IMR-90 (cell line): ENCODE results near the gene CADM4. TPM values are rescaled to one million over a fixed set of nuclear protein-coding genes. Genes with fewer than 3 reads are reported as not detected.

ENCODE experiments used
- ATAC-seq: fragments of 200-7000 bp; cut with Tn5 transposase; 2 replicates; pipeline ENCODE4 v1.9.1; 2020; ENCODE audit warnings: low read depth, mild to moderate bottlenecking, moderate library complexity
- BruUV-seq: library from RNA; stranded (reverse); fragments of 400-500 nt; replicated peaks from 2 replicates; lab custom pipeline; 2021; lab: Mats Ljungman, UMichigan
- CTCF ChIA-PET: fragments of 300-600 bp; formaldehyde crosslinking; extraction: SDS; loops from one replicate; lab custom pipeline; 2021; ENCODE audit warnings: antibody characterized with exemption; lab: Yijun Ruan, JAX
- POLR2A ChIA-PET: fragments of 300-600 bp; sonication (Branson Sonifier 250); formaldehyde crosslinking; loops from one replicate; lab custom pipeline; 2022; ENCODE audit warnings: antibody characterized with exemption; ENCODE audit not compliant: unreplicated experiment; lab: Charles Lee
- DNase-seq: peaks from one replicate; pipeline ENCODE4 v3.0.0; 2013
- H2AFZ ChIP-seq: replicated peaks from 2 replicates; pipeline ENCODE3; 2013; ENCODE audit warnings: low read length, mild to moderate bottlenecking; ENCODE audit not compliant: poor library complexity
- H2AK5ac ChIP-seq: 2 replicates; pipeline ENCODE4 v1.6.1; 2013; ENCODE audit warnings: low read depth, low read length, inconsistent platforms
- H2AK9ac ChIP-seq: replicated peaks from 2 replicates; pipeline ENCODE3; 2013; ENCODE audit warnings: mild to moderate bottlenecking, low read depth, low read length, moderate library complexity; ENCODE audit not compliant: poor library complexity
- H2BK120ac ChIP-seq: 2 replicates; pipeline ENCODE4 v1.6.1; 2013; ENCODE audit warnings: low read depth, low read length, inconsistent platforms
- H2BK15ac ChIP-seq: 3 replicates; pipeline ENCODE4 v1.6.1; 2013; ENCODE audit warnings: low read depth, low read length, inconsistent platforms
- H2BK20ac ChIP-seq: 2 replicates; pipeline ENCODE4 v1.6.1; 2013; ENCODE audit warnings: low read depth, mild to moderate bottlenecking, inconsistent platforms, low read length, moderate library complexity
- H2BK5ac ChIP-seq: 2 replicates; pipeline ENCODE4 v1.6.1; 2013; ENCODE audit warnings: mild to moderate bottlenecking, low read depth, low read length, inconsistent platforms; ENCODE audit not compliant: poor library complexity, severe bottlenecking
- H3K14ac ChIP-seq: replicated peaks from 2 replicates; pipeline ENCODE4 v1.6.1; 2013; ENCODE audit warnings: low read depth, low read length, inconsistent platforms
- H3K18ac ChIP-seq: 2 replicates; pipeline ENCODE4 v1.6.1; 2013; ENCODE audit warnings: low read depth, low read length, control low read depth
- H3K23ac ChIP-seq: 2 replicates; pipeline ENCODE4 v1.6.1; 2013; ENCODE audit warnings: low read depth, low read length, inconsistent platforms
- H3K27ac ChIP-seq: 2 replicates; pipeline ENCODE4 v1.5.1; 2013; ENCODE audit warnings: mild to moderate bottlenecking, control low read depth, low read length; ENCODE audit not compliant: insufficient read depth
- H3K27me3 ChIP-seq: 2 replicates; pipeline ENCODE4 v1.6.1; 2013; ENCODE audit warnings: low read length; ENCODE audit not compliant: control insufficient read depth, insufficient read depth
- H3K36me3 ChIP-seq: 2 replicates; pipeline ENCODE4 v1.6.1; 2013; ENCODE audit warnings: low read length, mixed read lengths; ENCODE audit not compliant: control insufficient read depth, insufficient read depth
- H3K4ac ChIP-seq: 2 replicates; pipeline ENCODE4 v1.6.1; 2013; ENCODE audit warnings: low read depth, low read length, inconsistent platforms
- H3K4me1 ChIP-seq: 2 replicates; pipeline ENCODE4 v1.6.1; 2013; ENCODE audit warnings: low read length, mixed read lengths; ENCODE audit not compliant: control insufficient read depth, insufficient read depth
- H3K4me2 ChIP-seq: 2 replicates; pipeline ENCODE4 v1.6.1; 2013; ENCODE audit warnings: low read depth, mild to moderate bottlenecking, control low read depth, low read length, moderate library complexity
- H3K4me3 ChIP-seq: 2 replicates; pipeline ENCODE4 v1.5.1; 2013; ENCODE audit warnings: low read depth, mild to moderate bottlenecking, control low read depth, low read length, moderate library complexity; ENCODE audit not compliant: insufficient read depth
- H3K56ac ChIP-seq: 2 replicates; pipeline ENCODE4 v1.6.1; 2013; ENCODE audit warnings: low read length, inconsistent platforms; ENCODE audit not compliant: insufficient read depth; ENCODE audit errors: extremely low read depth
- H3K79me1 ChIP-seq, 2 experiments: 2 replicates each; pipeline ENCODE4 v1.6.1; 2013; ENCODE audit warnings: low read length in 2 of 2, inconsistent platforms in 1 of 2, low read depth in 1 of 2
- H3K9ac ChIP-seq: 2 replicates; pipeline ENCODE4 v1.6.1; 2013; ENCODE audit warnings: low read depth, low read length, control low read depth
- H3K9me1 ChIP-seq: 2 replicates; pipeline ENCODE4 v1.6.1; 2013; ENCODE audit warnings: low read length, inconsistent platforms; ENCODE audit not compliant: insufficient read depth
- H3K9me3 ChIP-seq: 2 replicates; pipeline ENCODE4 v1.6.1; 2013; ENCODE audit warnings: low read length; ENCODE audit not compliant: control insufficient read depth, insufficient read depth
- H4K20me1 ChIP-seq: 2 replicates; pipeline ENCODE4 v1.6.1; 2013; ENCODE audit warnings: low read length, inconsistent platforms; ENCODE audit not compliant: insufficient read depth
- H4K5ac ChIP-seq: 2 replicates; pipeline ENCODE4 v1.6.1; 2013; ENCODE audit warnings: mild to moderate bottlenecking, low read depth, low read length, control low read depth
- H4K8ac ChIP-seq, 2 experiments: 2 replicates each; pipeline ENCODE4 v1.6.1; 2013; ENCODE audit warnings: low read depth in 2 of 2, low read length in 2 of 2, control low read depth in 1 of 2, inconsistent platforms in 1 of 2
- H4K91ac ChIP-seq: 2 replicates; pipeline ENCODE4 v1.6.1; 2013; ENCODE audit warnings: low read depth, low read length, inconsistent platforms; ENCODE audit not compliant: insufficient read depth
- BHLHE40 ChIP-seq: fragments of 150-350 bp; IDR thresholded peaks from 2 replicates; pipeline ENCODE4 v1.6.1; 2016; ENCODE audit warnings: mild to moderate bottlenecking, low read depth, low read length
- CEBPB ChIP-seq: IDR thresholded peaks from 2 replicates; pipeline ENCODE4 v1.6.1; 2012; ENCODE audit warnings: low read depth, low read length, improper control_type of control experiment
- CHD1 ChIP-seq: IDR thresholded peaks from 2 replicates; pipeline ENCODE4 v1.6.1; 2012; ENCODE audit warnings: low read depth, low read length, improper control_type of control experiment
- CTCF ChIP-seq: conservative IDR thresholded peaks from 2 replicates; pipeline ENCODE4 v1.5.1; 2012; ENCODE audit warnings: mild to moderate bottlenecking, low read depth, low read length, improper control_type of control experiment
- ELK1 ChIP-seq: fragments of 150-350 bp; IDR thresholded peaks from 2 replicates; pipeline ENCODE4 v1.6.1; 2016; ENCODE audit warnings: low read depth, mild to moderate bottlenecking, low read length, moderate library complexity, borderline replicate concordance
- FOS ChIP-seq: fragments of 150-350 bp; IDR thresholded peaks from 2 replicates; pipeline ENCODE4 v1.6.1; 2016; ENCODE audit warnings: low read depth, low read length
- MAFK ChIP-seq: IDR thresholded peaks from 2 replicates; pipeline ENCODE4 v1.6.1; 2012; ENCODE audit warnings: low read depth, low read length, improper control_type of control experiment
- MAZ ChIP-seq: IDR thresholded peaks from 2 replicates; pipeline ENCODE4 v1.6.1; 2012; ENCODE audit warnings: low read depth, mild to moderate bottlenecking, low read length, improper control_type of control experiment, moderate library complexity, borderline replicate concordance
- MXI1 ChIP-seq: IDR thresholded peaks from 2 replicates; pipeline ENCODE4 v1.6.1; 2012; ENCODE audit warnings: low read depth, mild to moderate bottlenecking, low read length, moderate library complexity, borderline replicate concordance
- POLR2A ChIP-seq: IDR thresholded peaks from 2 replicates; pipeline ENCODE4 v1.6.1; 2012; ENCODE audit warnings: mild to moderate bottlenecking, low read depth, low read length
- RAD21 ChIP-seq: IDR thresholded peaks from 2 replicates; pipeline ENCODE4 v1.6.1; 2012; ENCODE audit warnings: low read length, improper control_type of control experiment
- RCOR1 ChIP-seq: IDR thresholded peaks from 2 replicates; pipeline ENCODE4 v1.6.1; 2012; ENCODE audit warnings: mild to moderate bottlenecking, low read length, improper control_type of control experiment; ENCODE audit not compliant: insufficient replicate concordance
- RFX5 ChIP-seq: IDR thresholded peaks from 2 replicates; pipeline ENCODE4 v1.8.0; 2012; ENCODE audit warnings: low read depth, mild to moderate bottlenecking, low read length, moderate library complexity
- SMC3 ChIP-seq: fragments of 150-350 bp; IDR thresholded peaks from 2 replicates; pipeline ENCODE4 v1.6.1; 2016; ENCODE audit warnings: low read depth, mild to moderate bottlenecking, antibody characterized with exemption, low read length, moderate library complexity
- WGBS, 2 experiments: methylation state at CpG; one replicate each; pipeline versions ENCODE4 v1.1.5 to v1.1.7; 2013; ENCODE audit warnings: missing lambda C conversion rate in 2 of 2; ENCODE audit not compliant: insufficient read length in 1 of 2; ENCODE audit errors: extremely low coverage in 2 of 2; 5-methylcytosine and 5-hydroxymethylcytosine counted together
- dilution Hi-C: fragments of 300-500 bp; cut with HindIII; formaldehyde crosslinking; loops from one replicate; pipeline ENCODE4 v1.14.3; 2018; ENCODE audit warnings: low sequenced_read_pairs; ENCODE audit not compliant: unreplicated experiment
- in situ Hi-C: fragments of 300-500 bp; cut with MboI; formaldehyde crosslinking; loops from 3 replicates; pipeline ENCODE4 v1.14.3; 2019; ENCODE audit warnings: low sequenced_read_pairs, inconsistent platforms, mixed read lengths
- intact Hi-C: fragments of 100-400 bp; cut with micrococcal nuclease; formaldehyde crosslinking; loops from 2 replicates; pipeline ENCODE4 v1.10.0; 2022
- polyA plus RNA-seq, 3 experiments: library from polyadenylated mRNA; depleted of rRNA; stranded (reverse); fragments of >200 nt; gene quantifications; 2 replicates each; pipeline ENCODE4 v1.2.3, GENCODE V29; 2012; ENCODE audit warnings: low replicate concordance in 1 of 3
- total RNA-seq: library from RNA; depleted of rRNA; stranded (reverse); fragments of >200 nt; gene quantifications from 2 replicates; pipeline ENCODE4 v1.2.3, GENCODE V29; 2012

Gene CADM4
- total and polyA plus RNA-seq, 2 of the 4 experiments (the other 2 are of a cell fraction) = 2.0 to 4.9 TPM

GRCh38 chr19:43594081-43594697 lies 45.5 kb downstream of the CADM4 start (continued):
- TF ChIP-seq RAD21 (no peak), RCOR1 (no peak), SMC3 (no peak), CEBPB (no peak), MXI1 (no peak), MAFK (no peak), MAZ (no peak)

- Histone ChIP-seq H3K14ac (no peak overlapping the region), H3K27ac (no peak overlapping the region), H4K20me1 (peaks cover 10% of the 10 kb centered on the region), H2BK15ac (no peak overlapping the region), H3K9me1 (no peaks in the 10 kb centered on the region), H2AFZ (no peak overlapping the region), H3K56ac (no peak overlapping the region), H3K27me3 (no peaks in the 10 kb centered on the region), H2BK5ac (no peak overlapping the region), H2AK9ac (no peak overlapping the region), H3K9ac (no peak overlapping the region), H2BK120ac (no peak overlapping the region), H3K79me1 (peaks cover 32 to 70% of the 10 kb centered on the region in 2 experiments), H4K91ac (no peak overlapping the region), H3K4me1 (peaks cover 9% of the 10 kb centered on the region), H3K36me3 (peaks cover 43% of the 10 kb centered on the region), H3K4ac (no peak overlapping the region), H3K18ac (no peak overlapping the region), H2BK20ac (no peak overlapping the region), H4K5ac (no peak overlapping the region), H3K9me3 (no peaks in the 10 kb centered on the region), H4K8ac (no peak overlapping the region), H2AK5ac (no peak overlapping the region), H3K4me3 (no peak overlapping the region), H3K4me2 (no peak overlapping the region), H3K23ac (no peak overlapping the region)
- dilution Hi-C loops (no loop called here), intact Hi-C loops (no loop called here), in situ Hi-C loops (no loop called here)
- POLR2A ChIA-PET = no interaction called here
- BruUV-seq = no TSS peak
- no peak for TF ChIP-seq CHD1
- TF ChIP-seq CEBPB = no peak
- no peak for TF ChIP-seq MAZ
- TF ChIP-seq RCOR1 = no peak
- TF ChIP-seq ELK1 = no peak
- TF ChIP-seq MAFK = no peak
- no peak for TF ChIP-seq FOS
- no peak for TF ChIP-seq RFX5
- TF ChIP-seq BHLHE40 = no peak
- no peak for TF ChIP-seq CTCF
- no peak for TF ChIP-seq RAD21
- TF ChIP-seq MXI1 = no peak
- TF ChIP-seq POLR2A = no peak
- DNase-seq = no peak
- CTCF ChIA-PET = interaction anchor here (1.5 to 4.5 kb wide), 2 partner anchors 37 to 73 kb away, joined by 5 to 29 read pairs; no protein-coding TSS in a partner anchor
- 95% methylated on average over 15 of the region's 37 CpGs; no CpG with 5 or more reads in 1 of the 2 experiments for whole genome bisulfite sequencing, 2 experiments
- no peak for ATAC-seq
Observed at GRCh38 chr19:43592800-43593350, 46.8 kb downstream of the CADM4 start.
